Activated CD8-positive, alpha-beta T cell treated with anti-CD3 and anti-CD28 coated beads for 36 hours (primary cell): ENCODE data around the gene CYP27B1. TPM values are rescaled to one million over a fixed set of nuclear protein-coding genes. Genes with fewer than 3 reads are reported as not detected.

Source experiments
- ATAC-seq: fragments of 200-7000 bp; cut with Tn5 transposase; one replicate; pipeline ENCODE4 v1.10.0; 2021; ENCODE audit warnings: mild to moderate bottlenecking, moderate library complexity
- CTCF ChIA-PET: fragments of 350-600 bp; sonication (Branson Sonifier 250); formaldehyde crosslinking; loops from one replicate; lab custom pipeline; 2021; ENCODE audit warnings: antibody characterized with exemption; lab: Charles Lee
- POLR2A ChIA-PET: fragments of 350-600 bp; sonication (Branson Sonifier 250); formaldehyde crosslinking; loops from one replicate; lab custom pipeline; 2021; ENCODE audit warnings: antibody characterized with exemption; lab: Charles Lee
- DNase-seq: peaks from one replicate; pipeline ENCODE4 v3.0.0-alpha.2; 2020
- H3K27ac Mint-ChIP-seq: one replicate; pipeline ENCODE4 v1.8.0; 2021; ENCODE audit warnings: mild to moderate bottlenecking, mixed read lengths
- H3K27me3 Mint-ChIP-seq: one replicate; pipeline ENCODE4 v1.8.0; 2021; ENCODE audit warnings: mixed read lengths
- H3K36me3 Mint-ChIP-seq: one replicate; pipeline ENCODE4 v1.8.0; 2021; ENCODE audit warnings: low read depth, mixed read lengths
- H3K4me1 Mint-ChIP-seq: one replicate; pipeline ENCODE4 v1.8.0; 2021; ENCODE audit warnings: low read depth, mixed read lengths
- H3K4me3 Mint-ChIP-seq: one replicate; pipeline ENCODE4 v1.8.0; 2021; ENCODE audit warnings: mild to moderate bottlenecking, moderate library complexity, mixed read lengths
- H3K9me3 Mint-ChIP-seq: one replicate; pipeline ENCODE4 v1.8.0; 2021; ENCODE audit warnings: mixed read lengths
- intact Hi-C: fragments of 100-400 bp; cut with micrococcal nuclease; formaldehyde crosslinking; loops from one replicate; pipeline ENCODE4 v1.10.0; 2022
- total RNA-seq, 2 experiments: library from RNA; stranded (reverse); gene quantifications; one replicate each; pipeline ENCODE4 v1.2.3, GENCODE V29; 2021
- TF ChIP-seq, protein P1 (sequence below): fragments of 200-600 bp; IDR thresholded peaks from one replicate; pipeline ENCODE4 v1.8.0; 2022; ENCODE audit warnings: antibody characterized with exemption, mild to moderate bottlenecking

The CYP27B1 gene
- total RNA-seq, 2 experiments from 2014 or later = 7.6 to 7.9 TPM

DNA sequence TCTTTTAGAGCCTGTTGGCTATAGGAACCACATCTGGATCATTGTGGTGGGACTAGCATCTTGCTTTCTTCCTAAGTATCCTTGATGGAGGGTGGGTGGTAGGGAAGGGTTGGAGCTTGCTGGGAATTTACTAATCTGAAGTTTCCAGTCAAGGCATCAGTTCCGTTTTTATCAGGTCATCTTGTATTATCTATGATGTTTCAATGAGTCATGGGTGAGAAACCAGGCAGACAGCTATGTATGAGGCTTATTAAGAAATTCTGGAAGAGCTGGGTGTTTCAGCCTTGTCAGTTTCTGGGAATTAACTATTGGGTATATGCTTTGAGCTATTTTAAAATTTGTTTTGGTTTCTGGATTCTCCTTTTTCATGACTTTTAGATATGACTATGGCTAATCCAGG, 27.0 kb upstream of the CYP27B1 start:
- ATAC-seq (no peak), DNase-seq (no peak)
- H3K4me1 Mint-ChIP-seq = peaks cover 15% of the 10 kb centered on the region
- ChIA-PET CTCF (interaction anchor here (0.8 to 3.1 kb wide), 9 partner anchors 9 to 111 kb away, joined by 3 to 26 read pairs (median 4); partner anchors contain the start of gene TSFM), POLR2A (interaction anchor here (1.8 kb wide), 1 partner anchor 11 kb away, joined by 7 read pairs; the partner anchor contains the start of gene TSFM)
- no peak overlapping the region for H3K27ac Mint-ChIP-seq
- no peaks in the 10 kb centered on the region for H3K9me3 Mint-ChIP-seq
- no peak overlapping the region for H3K4me3 Mint-ChIP-seq
- peaks cover 42% of the 10 kb centered on the region for H3K36me3 Mint-ChIP-seq
- TF ChIP-seq, protein P1, sequence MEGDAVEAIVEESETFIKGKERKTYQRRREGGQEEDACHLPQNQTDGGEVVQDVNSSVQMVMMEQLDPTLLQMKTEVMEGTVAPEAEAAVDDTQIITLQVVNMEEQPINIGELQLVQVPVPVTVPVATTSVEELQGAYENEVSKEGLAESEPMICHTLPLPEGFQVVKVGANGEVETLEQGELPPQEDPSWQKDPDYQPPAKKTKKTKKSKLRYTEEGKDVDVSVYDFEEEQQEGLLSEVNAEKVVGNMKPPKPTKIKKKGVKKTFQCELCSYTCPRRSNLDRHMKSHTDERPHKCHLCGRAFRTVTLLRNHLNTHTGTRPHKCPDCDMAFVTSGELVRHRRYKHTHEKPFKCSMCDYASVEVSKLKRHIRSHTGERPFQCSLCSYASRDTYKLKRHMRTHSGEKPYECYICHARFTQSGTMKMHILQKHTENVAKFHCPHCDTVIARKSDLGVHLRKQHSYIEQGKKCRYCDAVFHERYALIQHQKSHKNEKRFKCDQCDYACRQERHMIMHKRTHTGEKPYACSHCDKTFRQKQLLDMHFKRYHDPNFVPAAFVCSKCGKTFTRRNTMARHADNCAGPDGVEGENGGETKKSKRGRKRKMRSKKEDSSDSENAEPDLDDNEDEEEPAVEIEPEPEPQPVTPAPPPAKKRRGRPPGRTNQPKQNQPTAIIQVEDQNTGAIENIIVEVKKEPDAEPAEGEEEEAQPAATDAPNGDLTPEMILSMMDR = no peak
- no peaks in the 10 kb centered on the region for H3K27me3 Mint-ChIP-seq
- intact Hi-C loops = no loop called here

DNA sequence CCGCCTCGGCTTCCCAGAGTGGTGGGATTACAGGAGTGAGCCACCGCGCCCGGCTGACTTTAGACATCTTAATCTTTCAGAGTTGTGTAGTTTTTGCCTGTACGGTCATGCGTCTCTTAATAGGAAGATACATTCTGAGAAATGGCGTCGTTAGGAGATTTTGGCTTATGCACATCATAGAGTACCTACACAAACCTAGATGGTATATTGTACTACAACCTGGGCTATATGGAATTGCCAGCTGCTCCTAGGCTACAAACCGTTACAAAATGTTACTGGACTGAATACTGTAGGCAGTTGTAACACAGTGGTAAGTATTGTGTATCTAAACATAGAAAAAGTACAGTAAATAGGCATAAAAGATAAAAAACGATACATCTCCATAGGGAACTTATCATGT, 17.0 kb upstream of the CYP27B1 start:
- peak overlapping the region; percentile 74 for H3K4me3 Mint-ChIP-seq
- peaks cover 28% of the 10 kb centered on the region for H3K4me1 Mint-ChIP-seq
- H3K36me3 Mint-ChIP-seq = peaks cover 29% of the 10 kb centered on the region
- POLR2A ChIA-PET = interaction anchor here (1.3 to 1.6 kb wide), 7 partner anchors 10 to 42 kb away, joined by 3 to 7 read pairs (median 4); partner anchors contain the start of genes CDK4, EEF1AKMT3 and METTL1
- ATAC-seq = no peak
- peak overlapping the region; percentile 68 for H3K27ac Mint-ChIP-seq
- intact Hi-C loops = loop anchor here (5.0 kb wide), 1 partner anchor 123 kb away; no protein-coding TSS in a partner anchor
- H3K9me3 Mint-ChIP-seq = no peaks in the 10 kb centered on the region
- CTCF ChIA-PET = interaction anchor here (1.2 to 13.4 kb wide), 11 partner anchors 9 to 121 kb away, joined by 3 to 122 read pairs (median 7); partner anchors contain the start of genes CYP27B1, EEF1AKMT3 and METTL1
- TF ChIP-seq, protein P1 = no peak
- no peaks in the 10 kb centered on the region for H3K27me3 Mint-ChIP-seq
- no peak for DNase-seq

DNA sequence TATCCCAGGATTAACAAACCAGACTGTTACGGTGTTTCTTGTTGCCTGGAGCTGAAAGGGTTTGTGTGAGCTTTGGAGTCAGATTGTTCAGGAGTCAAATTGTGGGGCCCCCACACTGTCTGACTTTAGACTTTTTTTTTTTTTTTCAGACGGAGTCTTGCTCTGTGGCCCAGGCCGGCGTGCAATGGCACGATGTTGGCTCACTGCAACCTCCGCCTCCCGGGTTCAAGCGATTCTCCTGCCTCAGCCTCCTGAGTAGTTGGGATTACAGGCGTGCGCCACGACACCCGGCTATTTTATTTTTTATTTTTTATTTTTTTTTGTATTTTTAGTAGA, 16.6 kb upstream of the CYP27B1 start:
- H3K36me3 Mint-ChIP-seq = peaks cover 29% of the 10 kb centered on the region
- ATAC-seq (no peak), DNase-seq (no peak)
- POLR2A ChIA-PET = interaction anchor here (0.9 to 2.0 kb wide), 16 partner anchors 11 to 61 kb away, joined by 3 to 10 read pairs (median 4); partner anchors contain the start of genes CDK4, EEF1AKMT3 and METTL1
- no peaks in the 10 kb centered on the region for H3K9me3 Mint-ChIP-seq
- H3K27me3 Mint-ChIP-seq = no peaks in the 10 kb centered on the region
- H3K27ac Mint-ChIP-seq = peak overlapping the region; percentile 96
- H3K4me1 Mint-ChIP-seq = peaks cover 28% of the 10 kb centered on the region
- peak overlapping the region; percentile 99 for H3K4me3 Mint-ChIP-seq
- TF ChIP-seq, protein P1 = no peak
- intact Hi-C loops = loop anchor here (5.0 kb wide), 1 partner anchor 124 kb away; no protein-coding TSS in a partner anchor
- CTCF ChIA-PET = interaction anchor here (0.7 to 13.4 kb wide), 27 partner anchors 9 to 237 kb away, joined by 3 to 122 read pairs (median 5); partner anchors contain the start of genes CDK4, CTDSP2, CYP27B1 and DCTN2

DNA sequence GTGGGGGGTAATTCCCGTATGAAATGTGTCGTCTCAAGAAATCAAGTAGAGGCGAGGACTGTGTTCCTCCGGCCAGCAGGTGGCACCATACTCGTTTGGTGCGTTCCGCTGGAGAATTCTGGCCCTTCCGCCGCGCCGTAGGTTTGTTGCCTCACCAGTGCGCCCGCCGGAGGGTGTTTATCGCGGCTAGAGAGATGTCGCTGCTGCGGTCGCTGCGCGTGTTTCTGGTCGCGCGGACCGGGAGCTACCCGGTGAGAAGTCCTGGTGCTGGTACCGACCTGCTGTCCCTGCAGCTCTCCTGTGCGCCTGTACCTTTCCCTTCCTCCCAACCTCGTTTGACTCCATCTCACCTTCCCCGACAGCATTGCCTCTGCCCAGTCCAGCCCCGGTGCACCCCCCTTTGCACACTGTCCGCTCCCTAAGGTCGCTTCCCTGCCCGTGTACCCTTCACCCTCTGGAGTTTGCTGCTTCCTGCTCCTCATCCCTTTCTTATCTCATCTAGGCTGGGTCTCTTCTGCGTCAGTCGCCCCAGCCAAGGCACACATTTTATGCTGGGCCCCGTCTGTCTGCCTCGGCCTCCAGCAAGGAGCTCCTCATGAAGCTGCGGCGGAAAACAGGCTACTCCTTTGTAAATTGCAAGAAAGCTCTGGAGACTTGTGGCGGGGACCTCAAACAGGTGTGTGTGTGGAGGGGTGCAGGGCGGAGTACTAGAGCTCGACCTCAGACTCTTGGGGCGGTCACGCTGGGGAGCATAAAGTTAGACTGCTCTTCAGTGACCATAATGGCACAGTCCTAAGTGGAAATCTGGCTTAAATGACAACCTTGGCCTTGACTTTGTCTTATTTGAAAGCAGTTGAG, 16.0 kb upstream of the CYP27B1 start, which contains the start of gene TSFM:
TSS of gene TSFM (plus strand) at position 180 of the 858 bp plus-strand sequence. CDS start at position 195, 15 bp downstream.
- Mint-ChIP-seq H3K9me3 (no peaks in the 10 kb centered on the region), H3K36me3 (peaks cover 29% of the 10 kb centered on the region), H3K4me3 (peak within 1 kb of the TSS; percentile 99), H3K27me3 (no peaks in the 10 kb centered on the region), H3K4me1 (peaks cover 28% of the 10 kb centered on the region), H3K27ac (peak within 1 kb of the TSS; percentile 96)
- intact Hi-C loops = loop anchor here (5.0 kb wide), 1 partner anchor 124 kb away; no protein-coding TSS in a partner anchor
- POLR2A ChIA-PET = interaction anchor here (0.7 to 2.0 kb wide), 22 partner anchors 11 to 143 kb away, joined by 3 to 10 read pairs (median 3); partner anchors contain the start of genes CDK4, CTDSP2, EEF1AKMT3 and METTL1
- TF ChIP-seq, protein P1 = peak; percentile 97
- ATAC-seq = peak; percentile 95
- CTCF ChIA-PET = interaction anchor here (0.7 to 13.4 kb wide), 29 partner anchors 8 to 236 kb away, joined by 3 to 122 read pairs (median 5); partner anchors contain the start of genes CDK4, CTDSP2, CYP27B1 and DCTN2
- peak; percentile 99 for DNase-seq
